GM12892 (cell line): ENCODE results near the gene GPR55.

Experiments
- POLR2A ChIP-seq: IDR thresholded peaks from 2 replicates; pipeline ENCODE4 v1.6.1; 2011; ENCODE audit warnings: low read depth, low read length, control low read depth
- POLR2AphosphoS5 ChIP-seq: IDR thresholded peaks from 2 replicates; pipeline ENCODE4 v1.6.1; 2011; ENCODE audit warnings: low read depth, low read length, control low read depth

DNA sequence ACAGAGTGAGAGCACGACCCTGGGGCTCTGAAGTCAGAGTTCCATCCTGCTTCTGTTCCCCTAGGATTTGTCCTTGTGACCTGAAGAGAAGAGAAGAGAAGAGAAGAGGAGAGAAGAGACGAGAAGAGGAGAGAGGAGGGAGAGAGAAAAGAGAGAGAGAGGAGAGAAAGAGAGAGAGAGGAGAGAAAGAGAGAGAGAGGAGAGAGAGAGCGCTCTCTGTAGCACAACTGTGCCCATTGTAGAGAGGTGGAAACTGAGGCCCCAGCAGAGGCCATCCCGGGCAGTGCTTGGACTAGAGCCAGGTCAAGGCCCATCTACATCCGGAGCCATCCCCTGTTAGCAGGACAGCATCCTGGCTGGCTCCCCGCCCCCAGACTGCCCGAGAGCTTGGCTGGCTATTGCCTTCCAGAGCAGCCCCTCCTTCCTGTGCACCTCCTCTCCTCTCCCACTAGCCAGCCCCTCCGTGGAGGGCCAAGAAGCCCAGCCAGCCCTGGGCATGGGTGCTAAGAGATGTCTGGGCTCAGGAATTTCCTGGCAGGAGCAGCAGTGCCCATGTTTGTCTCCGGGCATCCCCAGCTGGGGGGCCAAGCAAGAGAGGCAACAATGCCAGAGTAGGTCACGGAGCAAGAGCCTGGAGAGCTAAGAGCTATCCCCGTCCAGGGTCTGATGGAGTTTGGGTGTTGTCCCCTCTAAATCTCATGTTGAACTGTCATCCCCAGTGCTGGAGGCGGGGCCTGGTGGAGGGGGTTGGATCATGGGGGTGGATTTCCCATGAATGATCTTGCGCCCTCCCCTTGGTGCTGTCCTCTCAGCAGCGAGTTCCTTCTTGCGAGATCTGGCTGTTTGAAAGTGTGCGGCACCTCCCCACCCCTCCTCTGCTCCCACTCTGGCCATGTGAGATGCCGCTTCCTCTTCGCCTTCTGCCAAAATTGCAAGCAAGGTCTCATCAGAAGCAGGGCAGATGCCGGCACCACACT, 18.2 kb upstream of the GPR55 start:
- peak; percentile 41; the same call in 1 of the 2 replicates for TF ChIP-seq POLR2AphosphoS5
- TF ChIP-seq POLR2A: peak; percentile 66
